Ramos (cell line): Measurements from ENCODE around the gene TMEM37.

ENCODE experiments used
- in situ Hi-C: fragments of 300-500 bp; cut with MboI; formaldehyde crosslinking; loops from one replicate; pipeline ENCODE4 v1.14.3; 2022; ENCODE audit warnings: low sequenced_read_pairs; ENCODE audit not compliant: unreplicated experiment

The TMEM37 gene

DNA sequence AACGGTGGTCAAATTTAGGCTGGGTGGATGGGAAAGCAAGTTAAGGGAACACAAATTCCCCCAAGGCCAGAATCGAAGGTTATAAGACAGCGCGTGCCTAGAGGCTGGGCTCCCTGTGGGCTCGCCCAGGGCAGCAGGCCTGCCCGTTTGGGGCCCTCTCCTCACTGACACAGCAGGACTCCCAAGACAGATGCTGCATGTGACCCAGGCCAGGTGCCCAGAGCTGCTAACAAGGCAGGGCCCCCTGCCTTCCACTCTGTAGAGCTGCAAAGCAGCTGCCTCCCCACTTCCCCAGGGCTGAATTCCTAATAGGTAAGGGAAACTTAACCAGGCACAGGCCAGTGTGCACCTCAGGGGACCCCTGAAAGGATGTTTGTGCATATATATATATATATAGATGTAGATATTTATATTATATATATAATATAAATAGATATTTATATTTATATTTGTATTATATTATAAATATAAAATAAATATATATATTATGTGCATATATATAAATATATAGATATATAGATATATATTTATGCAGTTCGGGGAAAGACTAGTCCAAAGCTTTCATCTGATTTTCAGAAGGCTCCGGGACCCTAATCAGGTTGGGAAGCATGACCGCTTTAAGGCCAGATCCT lies 43.7 kb downstream of the TMEM37 start:
- in situ Hi-C loops, result loop anchor here (5.0 kb wide), 1 partner anchor 593 kb away; no protein-coding TSS in a partner anchor

DNA sequence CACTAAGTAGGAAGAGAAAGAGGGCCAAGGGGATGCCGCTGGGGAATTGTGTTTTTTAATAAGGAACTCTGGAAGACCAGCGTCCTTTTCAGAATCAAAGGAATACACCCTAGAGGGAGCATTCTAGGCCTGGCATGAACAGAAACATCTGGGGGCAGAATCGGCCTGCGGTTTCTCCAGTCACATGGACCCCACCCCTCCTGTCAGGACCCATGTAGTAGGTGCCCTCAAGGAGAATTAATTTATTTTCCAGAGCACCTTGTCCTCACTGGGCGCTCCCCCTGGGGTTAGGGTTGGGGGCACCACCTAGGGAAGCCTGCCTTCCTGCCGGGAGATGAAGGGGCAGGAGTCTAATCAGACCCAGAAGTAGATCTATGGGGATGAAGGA lies 44.2 kb downstream of the TMEM37 start:
- in situ Hi-C loops, result loop anchor here (5.0 kb wide), 1 partner anchor 594 kb away; no protein-coding TSS in a partner anchor

DNA sequence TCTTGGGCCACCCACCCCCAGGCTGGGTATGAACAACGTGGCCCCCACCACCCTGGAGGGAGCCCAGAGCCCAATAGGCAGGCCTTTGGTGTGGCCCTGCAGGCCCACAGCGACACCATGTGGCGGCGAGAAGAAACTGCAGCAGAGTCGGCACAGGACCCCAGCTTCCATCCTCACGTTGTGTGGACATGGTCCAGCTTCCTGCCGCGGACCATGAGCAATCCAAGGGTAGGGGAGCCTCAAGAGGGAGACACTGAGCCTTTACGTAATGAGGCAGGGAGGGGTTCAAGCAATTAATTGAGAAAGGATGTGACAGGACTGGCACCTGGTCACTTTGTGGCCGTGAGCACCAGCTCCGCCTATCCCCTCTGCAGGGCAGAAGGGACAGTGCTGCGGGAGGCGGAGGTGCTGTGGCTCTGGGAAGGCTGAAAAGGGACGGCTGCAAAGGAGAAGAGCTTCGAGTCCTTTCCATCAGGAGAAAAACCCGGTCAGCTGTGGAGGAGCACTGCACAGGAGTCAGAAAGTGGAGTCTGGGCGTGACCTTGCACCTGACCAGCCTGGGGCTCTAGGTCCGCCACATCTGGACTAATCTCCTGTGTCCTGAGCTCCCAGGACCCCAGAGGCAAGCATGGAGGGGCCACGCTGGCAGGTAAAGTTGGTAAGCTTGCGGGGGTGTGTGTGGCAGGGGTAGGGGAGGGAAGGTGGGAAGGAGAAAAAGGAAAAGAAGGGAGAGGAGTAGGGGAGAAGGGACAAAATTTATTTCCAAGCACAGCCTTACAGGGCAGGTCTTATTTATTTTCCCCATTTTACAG lies 44.9 kb downstream of the TMEM37 start:
- in situ Hi-C loops, result loop anchor here (5.0 kb wide), 1 partner anchor 594 kb away; no protein-coding TSS in a partner anchor

DNA sequence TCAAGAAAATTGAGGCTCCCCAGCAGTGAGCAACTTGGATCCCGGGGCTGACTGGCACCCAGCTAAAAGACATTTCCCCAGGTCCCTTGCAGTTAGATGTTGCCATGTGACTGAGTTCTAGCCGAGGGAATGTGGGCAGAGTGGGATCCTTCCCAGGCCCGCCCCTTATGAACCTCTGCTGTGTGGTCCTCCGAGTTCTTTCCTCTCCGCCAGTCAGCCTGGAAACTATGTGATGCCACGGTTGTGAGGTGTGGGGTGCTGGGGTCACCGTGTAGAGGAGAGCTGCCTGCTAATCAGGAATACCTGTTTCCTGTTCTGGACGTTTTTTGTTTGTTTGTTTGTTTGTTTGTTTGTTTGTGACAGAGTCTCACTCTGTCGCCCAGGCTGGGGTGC lies 45.5 kb downstream of the TMEM37 start:
- in situ Hi-C loops, result loop anchor here (5.0 kb wide), 1 partner anchor 595 kb away; no protein-coding TSS in a partner anchor

DNA sequence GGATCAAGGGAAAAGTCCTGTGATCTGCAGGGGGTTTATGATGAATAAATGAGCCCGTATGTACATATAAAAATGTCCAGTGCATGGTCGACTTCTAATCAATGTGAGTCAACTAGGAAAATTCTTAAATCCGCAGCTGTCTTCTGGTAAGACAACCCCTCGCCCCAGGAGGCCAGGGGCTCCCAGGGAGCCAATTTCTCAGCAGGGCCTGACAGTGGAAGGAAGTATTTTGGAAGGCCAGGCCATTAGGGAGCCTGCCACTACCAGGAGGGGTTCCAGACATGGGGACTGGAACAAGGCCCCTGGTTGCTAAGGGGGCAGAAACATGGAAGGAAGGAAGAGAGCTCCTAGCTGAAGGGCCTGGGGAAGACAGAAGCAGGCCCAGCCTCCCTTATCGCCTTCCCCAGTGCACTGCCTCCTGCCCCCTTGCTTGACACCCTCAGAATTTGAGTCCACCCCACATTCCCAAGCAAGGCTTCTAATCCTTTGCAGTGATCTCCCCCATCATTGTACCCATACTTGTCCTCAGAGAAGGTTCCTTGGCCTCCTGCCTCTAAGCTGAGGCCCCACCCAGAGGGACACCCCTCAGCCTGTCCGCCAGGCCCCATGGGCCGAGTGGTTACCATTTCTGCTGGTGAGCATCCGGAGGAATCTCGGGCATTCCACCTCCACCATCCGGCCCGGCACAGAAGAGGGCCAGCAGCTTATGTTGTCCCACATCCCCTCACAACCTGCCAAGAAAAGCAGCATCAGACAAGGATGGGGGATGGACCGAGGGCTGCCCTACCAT lies 46.7 kb downstream of the TMEM37 start:
- in situ Hi-C loops, result loop anchor here (5.0 kb wide), 1 partner anchor 596 kb away; no protein-coding TSS in a partner anchor

DNA sequence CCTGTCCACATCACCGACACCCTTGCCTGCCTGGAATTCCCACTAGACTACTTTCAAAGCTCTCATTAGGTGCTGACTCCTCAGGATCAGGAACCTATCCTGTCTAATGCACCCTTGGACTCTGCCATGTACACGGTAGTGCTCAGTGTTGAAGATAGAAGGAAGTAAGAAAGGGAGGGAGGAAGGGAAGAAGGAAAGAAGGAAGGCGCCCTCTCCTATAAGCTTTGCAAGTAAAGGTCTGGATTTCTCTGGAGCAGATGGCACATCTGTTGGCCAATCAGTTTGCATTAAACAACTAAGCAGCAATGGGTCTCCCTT lies 47.3 kb downstream of the TMEM37 start:
- in situ Hi-C loops, result loop anchor here (5.0 kb wide), 1 partner anchor 597 kb away; no protein-coding TSS in a partner anchor

DNA sequence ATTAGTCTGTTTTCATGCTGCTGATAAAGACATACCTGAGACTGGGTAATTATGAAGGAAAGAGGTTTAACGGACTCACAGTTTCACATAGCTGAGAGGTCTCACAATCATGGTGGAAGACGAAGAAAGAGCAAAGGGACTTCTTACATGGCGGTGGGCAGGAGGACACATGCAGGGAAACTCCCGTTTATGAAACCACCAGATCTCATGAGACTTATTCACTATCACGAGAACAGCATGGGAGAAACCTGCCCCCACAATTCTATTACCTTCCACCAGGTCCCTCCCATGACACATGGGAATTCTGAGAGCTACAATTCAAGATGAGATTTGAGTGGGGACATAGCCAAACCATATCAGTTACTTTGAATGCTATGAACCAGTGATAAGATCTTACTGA lies 48.5 kb downstream of the TMEM37 start:
- in situ Hi-C loops, result no loop called here

DNA sequence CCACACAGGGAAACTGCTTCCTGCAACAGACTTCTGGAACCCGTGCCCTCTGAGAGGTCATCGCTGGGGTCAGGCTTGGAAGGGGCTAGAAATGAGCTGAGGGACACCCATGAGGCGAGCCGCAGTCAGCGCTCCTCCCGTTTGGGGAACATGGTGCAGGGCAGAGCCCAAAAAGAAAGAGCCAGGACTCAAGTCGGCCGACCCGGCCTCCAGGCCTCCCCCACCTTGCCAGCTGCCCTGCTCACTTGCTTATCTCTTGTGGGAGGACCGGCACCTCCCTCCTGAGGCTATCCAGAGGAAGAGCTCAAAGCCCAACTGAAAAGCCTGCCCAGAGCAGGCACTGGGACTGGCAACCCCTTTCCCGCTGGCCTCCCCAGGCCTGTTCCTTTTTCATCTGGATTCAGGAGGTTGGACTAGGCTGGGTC lies 49.1 kb downstream of the TMEM37 start:
- in situ Hi-C loops, result no loop called here

DNA sequence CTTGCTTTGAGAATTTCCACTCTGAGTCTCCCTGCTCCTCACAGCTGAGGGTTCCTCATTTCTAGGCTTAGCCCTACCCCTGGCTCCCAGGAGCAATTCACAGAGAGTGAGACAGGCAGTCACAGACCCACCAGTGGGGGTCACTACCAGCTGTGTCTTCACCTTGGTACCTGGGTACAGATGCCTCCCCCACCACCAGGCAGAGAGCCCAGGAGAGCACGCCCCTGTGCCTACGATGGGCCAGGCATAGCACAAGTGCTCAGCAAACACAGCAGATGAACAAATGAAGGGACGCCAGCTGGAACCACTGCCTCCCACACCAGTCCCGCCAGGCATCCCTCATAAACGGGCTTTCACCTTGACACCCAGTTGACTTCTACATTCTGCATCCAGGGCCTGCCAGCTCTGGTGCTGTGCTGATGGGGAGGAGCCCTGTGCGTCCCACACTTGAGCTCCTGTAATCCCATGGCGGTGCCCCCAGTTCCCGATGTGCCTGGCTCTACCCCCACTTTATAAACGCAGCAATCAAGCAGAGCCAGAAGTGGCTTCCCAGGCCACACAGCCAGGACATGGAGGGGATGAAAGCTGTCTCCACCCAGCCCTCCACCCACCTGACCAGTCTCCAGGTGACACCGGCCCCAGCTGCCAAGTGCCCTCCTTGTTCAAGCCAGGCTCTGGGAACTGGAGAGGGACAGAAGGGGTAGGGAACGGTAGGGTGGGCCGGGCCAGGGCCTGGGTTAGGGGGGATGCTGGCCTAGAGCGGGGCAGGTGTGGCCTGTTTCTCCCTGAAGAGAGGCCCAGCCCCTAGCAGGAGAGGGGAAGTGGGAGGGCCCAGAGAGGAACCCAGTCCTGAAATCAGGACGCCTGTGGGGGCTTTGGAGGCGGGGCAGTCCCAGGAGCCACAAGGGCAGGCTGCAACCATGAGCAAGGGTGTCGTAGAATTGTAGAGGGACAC lies 50.1 kb downstream of the TMEM37 start:
- in situ Hi-C loops, result no loop called here

DNA sequence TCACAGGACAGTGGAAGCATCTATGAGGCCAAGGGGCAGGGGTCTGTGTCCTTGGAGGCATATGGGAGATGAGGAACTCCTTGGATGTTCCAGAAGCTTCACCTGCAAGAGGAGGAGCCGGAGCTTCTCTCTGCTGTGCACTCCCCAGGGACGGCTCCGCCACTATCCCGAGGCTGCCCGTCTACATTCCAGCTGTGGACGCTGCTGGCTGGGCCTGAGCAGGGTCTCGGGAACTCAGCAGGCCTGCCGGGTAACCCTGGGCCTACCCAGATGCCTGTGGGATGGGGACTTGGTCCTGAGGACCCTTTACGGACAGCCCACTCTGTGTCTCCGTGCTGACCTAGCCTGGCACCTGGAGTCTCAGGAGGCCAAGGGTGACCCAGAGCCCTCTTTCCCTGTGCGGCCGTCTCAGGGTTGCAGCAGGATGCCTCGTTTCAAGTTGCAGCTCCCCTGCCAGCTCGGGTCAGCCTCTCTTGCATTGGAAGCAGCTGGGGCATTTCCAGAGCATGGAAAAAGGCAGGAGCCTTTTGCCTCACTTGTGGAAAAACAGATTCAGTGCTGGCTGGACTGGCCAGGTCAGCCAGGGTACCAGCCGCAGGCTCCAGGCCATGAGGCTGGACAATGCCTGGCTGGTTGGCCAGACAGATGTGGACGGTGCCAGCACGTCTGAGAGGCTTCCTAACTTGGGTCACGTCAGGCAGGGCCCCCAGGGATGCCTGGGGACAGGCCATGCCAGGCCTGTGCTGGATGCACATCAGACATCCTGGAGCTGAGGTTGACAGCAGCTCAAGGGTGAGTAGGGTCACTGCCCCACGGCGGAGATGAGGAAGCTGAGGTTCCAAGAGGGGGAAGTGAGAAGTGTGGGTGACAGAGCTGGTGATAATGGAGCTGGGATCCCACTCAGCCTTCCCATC lies 51.1 kb downstream of the TMEM37 start:
- in situ Hi-C loops, result no loop called here

DNA sequence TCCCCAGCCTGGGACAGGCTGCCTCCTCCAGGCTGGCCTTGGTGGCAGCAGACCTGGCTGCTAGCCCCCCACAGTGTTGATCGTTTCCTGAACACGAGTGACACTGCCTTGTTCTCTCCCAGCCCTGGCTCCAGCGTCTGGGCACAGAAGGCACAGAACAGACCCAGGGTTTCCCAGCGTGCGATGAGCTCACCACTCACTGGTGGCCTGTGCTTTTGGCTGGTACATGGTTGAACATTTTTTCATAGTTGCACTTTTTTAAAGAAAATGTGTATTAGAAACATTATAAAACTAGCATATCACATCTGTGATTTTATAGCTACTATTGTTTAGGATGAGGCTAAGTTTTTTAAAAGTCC lies 51.7 kb downstream of the TMEM37 start:
- in situ Hi-C loops, result no loop called here

DNA sequence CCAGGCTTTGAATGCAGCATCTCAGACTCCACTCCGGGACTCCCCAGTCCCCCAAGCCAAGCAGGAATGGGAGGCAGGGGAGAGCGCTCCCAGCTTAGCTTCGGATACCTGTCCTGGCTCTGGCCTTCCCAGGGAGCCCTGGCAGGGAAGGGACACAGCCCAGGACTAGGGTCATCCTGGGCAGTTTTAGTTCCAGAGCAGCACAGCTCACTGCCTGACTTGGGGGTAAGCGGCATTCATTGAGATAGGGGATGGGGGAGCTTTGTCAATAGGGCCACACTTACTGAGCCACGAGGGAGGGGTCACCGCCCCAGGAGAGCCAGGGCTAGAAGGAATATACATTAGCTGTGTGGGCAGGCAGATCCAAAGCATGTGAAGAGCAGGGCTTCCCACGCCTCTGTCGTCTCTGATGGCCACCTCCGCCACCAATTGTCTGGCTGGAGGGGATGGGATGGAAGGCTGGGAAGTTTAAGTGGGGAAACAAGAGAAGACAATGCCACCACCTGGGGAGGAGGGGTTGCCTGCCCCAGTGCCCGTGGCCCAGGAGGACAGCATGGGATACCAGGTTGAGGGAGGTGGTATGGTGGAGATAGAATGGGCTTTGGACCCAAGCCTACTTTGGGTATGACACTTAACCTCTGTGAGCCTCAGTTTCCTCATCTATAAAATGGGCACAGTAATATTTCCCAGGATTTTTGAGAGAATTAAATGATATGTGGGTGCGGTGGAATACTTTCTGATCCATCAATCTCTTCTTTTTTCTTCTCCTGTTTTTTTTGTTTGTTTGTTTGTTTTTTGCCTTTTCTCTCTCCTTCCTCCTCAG lies 52.5 kb downstream of the TMEM37 start:
- in situ Hi-C loops, result no loop called here

DNA sequence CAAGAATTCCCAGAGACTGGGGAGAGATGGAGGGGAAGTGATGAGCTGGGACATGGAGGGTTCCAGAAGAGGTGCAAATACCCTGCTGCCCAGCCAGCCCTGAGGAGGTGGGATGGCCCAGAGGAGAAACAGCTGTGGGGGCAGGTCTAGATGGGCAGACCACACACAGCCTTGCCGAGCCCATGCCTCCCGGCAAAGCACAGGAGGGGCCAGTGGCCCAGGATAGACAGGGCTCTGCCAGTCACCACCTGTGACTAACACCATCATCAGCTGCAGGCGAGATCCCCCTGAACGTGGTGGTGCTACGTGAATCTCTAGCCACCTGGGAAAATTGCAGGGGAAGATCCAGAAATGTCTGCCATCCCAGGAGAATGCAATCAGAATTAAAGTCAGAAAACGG lies 53.2 kb downstream of the TMEM37 start:
- in situ Hi-C loops, result no loop called here

DNA sequence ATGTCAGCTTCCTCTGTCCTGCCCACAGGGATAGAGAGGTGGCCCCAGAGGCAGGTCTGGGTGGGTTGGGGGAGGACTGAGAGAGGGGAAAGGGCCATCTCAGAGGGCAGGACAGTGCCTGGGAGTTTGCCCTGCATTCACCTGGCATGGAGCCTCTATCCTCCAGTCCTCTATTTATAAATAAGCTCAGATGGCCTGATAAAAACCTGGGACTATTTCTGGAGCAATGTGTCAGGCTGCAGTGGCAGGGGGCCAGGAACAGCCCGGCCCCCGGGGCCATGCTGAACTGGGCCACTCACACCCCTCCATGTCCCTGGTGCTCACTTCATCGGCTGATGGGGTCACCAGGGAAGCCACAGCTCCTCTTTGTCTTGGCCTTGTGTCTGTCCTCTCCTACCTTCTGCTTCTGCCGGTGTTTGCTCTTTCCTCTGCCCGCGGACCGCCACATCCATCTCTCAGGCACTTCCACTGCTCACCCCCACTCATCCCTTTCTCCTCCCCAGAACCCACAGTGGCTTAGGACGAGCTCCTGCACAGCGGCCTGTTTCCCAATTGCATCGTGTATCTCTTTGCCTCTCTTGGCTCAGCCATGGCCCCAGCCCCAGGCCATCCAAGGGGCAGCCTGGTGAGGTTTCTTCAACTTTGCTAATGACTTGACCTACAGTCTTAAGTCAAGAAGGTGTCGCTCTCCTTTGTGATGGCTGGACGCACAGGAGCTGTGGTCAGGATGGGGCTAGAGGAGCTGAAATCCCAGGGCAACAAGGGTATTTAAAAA lies 53.9 kb downstream of the TMEM37 start:
- in situ Hi-C loops, result no loop called here

DNA sequence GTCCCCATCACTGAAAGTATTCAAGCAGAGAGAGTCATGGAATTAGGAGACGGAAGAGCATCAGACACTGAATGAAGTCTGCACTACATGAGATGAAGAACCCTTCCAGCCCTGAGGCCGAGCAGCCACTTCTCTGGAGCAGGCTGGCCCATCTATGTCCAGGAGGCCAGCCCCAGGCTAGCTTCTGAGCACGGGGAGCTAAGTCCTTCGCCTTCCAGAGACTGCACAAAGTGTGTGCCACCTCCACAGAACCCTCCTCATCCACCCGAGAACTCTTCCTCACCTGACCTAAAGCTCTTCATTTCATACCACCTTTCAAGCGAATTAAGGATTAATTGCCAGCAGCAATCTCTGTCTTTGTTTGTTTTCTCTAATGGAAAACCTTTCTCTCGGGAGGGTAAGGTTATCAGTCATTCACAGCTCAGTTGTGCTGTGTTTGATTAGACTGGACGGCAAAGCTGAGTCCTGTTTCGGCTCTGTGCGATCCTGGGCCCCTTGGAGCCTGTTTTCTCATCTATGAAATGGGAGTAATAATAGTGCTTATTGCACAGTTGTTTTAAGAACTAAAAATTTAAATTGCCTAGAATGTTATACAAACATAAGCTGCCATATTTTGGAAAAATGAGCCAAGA lies 54.7 kb downstream of the TMEM37 start:
- in situ Hi-C loops, result no loop called here

DNA sequence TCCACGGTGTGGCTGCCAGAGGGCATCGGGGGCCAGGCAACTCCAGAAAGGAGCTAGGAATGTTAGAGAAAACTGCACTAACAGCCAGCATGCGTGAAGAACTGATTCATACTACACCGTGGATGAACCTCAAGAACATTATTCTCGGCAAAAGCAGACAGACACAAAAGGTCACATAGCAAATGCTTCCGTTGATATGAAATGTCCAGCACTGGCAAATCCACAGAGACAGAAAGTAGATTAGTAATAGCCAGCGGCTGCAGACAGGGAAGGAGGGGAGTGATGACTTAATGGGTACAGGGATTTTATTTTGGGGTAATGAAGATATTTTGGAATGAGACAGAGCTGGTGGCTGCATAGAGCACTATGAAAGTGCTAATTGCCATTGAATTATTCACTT lies 55.2 kb downstream of the TMEM37 start:
- in situ Hi-C loops, result no loop called here
